Measurements from ENCODE around the gene FAM131C.

The FAM131C gene

DNA sequence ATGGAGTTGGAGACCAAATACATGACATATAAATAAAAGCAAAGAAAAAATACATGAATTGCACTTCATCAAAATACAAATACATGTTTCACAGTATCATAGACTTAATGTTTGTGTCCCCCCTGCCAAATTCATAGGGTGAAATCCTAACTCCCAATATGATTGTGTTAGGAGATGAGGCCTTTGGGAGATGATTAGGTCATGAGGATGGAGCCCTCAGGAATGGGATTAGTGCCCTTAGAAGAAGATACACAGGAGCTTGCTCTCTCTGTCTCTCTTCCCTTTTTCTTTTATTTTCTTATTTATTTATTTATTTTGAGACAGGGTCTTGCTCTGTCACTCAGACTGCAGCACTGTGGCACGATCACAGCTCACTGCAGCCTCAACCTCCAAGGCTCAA is 26.0 kb upstream of the FAM131C start:
- no peak for DNase-seq

DNA sequence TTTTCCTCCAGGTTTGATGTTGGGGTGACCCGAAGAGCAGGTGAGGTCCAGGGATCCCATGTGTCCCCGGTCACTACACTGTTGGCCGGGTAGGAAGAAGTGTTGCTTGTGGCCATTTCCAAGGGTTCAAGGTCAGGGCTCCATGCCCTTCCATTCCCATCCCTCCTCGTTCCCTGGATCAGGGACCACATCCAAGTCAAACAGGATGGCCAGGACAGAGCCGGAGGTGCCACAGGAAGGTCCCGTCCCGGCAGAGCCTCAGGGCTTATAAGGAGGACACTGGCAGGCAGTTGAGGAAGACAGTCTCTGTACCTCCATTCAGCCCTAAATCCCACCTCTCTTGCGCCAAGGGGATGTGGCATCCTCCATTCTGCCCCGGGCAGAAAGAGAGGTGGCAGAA is 22.0 kb upstream of the FAM131C start:
- DNase-seq: no peak

DNA sequence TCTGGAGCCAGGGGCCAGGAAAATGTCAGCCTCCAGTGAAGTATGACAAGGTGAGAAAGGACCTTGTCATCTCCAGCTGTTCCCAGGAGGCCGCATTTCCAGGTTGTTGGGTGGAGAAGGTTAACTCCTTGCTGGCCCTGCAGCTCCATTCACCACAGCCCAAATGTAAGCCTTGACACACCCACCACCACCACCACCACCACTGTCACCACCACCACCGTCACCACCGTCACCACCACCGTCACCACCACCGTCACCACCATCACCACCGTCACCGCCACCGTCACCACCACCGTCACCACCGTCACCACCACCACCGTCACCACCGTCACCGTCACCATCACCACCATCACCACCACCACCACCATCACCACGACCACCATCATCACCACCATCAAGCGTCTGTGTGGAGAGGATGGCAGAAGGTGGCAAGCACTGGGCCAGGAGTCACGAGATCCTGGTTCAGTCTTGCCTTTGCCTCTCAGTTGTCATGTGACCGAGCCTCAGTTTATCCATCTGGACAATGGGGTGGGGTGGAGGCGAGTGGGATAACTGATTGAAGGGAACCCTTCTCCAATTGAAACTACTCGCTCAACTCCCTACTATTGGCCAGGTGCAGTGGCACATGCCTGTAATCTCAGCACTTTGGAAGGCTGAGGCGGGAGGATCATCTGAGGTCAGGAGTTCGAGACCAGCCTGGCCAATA is 21.2 kb upstream of the FAM131C start:
- no peak for DNase-seq

DNA sequence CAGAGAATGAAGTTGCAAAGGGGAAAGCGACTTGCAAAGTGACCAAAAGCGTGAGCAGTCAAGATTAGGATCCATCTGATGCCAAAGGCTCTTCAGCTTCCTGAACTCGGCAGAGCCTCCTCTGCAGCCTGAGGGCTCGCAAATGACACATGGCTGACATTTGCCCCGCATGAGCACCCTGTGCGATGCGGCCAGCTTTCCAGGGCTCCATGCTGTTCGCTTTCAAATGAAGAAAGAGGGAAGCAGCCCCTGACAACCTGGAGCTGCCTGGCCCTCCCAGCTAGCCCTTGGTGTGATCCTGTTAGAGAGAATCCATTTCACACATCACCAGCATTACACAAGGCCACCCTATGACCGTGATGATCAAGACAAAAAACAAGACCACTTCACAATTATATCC is 20.2 kb upstream of the FAM131C start:
- no peak for DNase-seq

DNA sequence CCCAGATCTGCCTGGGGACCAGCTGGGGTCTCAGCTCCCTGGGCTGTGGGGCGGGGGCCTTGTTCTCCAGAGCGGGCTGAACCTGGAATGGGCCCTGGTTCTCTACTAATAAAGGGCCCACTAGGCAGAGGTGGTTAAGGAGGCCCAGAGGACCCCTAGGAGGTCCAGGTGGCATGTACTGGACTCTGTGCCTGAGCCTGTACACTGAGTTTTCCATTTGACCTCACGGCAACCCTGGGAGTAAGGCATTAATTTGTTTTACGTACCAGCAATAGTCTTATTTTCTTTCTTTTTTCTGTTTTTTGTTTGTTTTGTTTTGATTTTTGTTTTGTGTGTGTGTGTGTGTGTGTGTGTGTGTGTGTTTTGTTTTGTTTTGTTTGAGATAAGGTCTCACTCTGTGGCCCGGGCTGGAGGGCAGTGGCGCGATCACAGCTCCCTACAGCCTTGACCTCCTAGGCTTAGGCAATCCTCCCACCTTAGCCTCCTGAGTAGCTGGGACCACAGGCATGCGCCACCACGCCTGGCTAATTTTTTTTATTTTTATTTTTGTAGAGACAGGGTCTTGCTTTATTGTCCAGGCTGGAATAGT is 19.6 kb upstream of the FAM131C start:
- no peak for DNase-seq

DNA sequence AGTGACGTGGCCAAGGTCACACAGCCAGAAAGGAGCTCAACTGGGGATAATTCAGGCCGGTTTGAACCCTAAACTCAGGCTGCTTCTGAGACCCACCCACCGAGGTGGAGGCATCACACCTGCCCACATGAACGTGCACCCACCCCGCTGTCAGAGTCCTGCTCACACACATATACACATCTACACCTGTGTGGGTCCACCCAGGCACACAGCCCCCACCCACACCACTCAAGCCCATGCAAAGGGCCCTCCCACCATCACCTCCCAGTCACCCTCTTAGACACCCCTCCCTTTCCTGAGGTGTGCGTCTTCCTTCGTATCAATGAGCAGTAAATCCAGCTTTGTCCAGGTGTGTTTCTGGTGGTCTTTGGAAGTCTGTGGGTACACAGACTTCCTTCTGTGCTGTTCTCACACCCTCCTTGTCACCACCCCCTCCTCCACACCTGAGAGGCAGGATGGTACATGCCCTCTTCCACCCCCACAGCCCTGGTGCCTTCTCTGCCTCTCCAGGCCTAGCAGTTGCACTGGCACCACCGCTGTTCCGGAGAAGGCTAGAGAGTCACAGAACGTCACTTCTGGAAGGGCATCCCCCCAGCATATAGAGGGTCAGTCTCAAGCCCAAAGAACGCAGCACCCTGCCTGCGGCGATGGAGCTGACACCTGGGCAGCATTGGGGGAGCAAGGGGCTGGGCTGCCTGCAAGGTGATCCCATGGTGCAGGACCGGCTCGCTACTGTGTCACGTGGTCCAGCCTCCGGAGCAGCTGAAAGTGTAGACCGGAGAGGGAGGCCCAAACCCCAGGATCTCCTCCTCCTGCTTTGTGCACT is 18.9 kb upstream of the FAM131C start:
- no peak for DNase-seq

DNA sequence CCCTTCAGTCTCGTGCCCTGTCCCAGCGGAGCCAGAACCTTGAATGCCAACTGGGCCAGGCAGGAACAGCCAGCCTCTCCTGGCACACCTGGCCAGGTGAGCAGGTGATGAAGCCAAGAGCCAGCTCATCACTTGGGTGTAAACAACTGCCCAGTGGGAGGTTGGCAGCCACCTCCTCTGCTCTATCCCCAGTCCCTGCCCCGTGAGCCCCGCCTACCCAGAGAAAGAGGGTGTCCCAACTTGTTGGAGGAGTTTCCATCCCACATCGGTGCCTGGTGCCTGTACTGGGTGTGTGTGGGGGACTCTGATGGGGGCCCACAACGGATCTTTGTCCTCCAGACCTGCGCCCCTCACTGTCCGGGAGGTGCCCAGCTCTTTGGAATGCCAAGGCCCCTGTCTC is 17.8 kb upstream of the FAM131C start:
- DNase-seq: no peak

DNA sequence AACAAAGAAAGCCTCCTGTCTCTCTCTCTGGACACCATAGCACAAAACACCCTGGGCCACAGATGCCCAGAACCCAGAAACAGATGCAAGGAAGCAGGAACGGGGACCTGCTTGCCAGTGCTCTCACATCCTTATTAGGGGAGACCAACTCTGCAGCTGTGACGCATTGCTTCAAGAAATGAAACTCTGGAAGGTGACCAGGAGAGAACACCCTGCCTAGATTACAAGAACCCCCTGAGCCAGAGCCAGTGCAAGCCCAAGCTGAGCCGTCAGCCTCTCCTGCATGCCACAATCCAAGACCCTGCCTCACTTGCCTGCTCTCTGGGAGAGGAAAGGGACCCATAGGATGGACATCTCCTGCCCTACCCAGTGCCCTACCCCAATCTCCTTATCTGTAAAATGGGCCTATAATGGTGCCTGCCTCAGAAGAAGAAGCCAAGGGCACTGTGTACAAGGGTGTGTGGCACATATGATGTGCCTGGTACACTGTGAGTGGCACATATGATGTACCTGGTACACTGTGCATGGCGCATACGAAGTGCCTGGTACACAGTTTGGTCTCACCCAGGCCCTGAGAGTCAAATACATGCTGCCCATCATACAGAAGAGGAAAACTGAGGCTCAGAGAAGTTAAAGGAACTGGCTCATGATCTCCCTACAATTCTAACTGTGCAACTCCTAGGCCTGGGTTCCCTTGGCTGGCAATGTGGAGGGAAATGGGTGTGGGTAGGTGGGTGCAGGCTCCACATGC is 16.8 kb upstream of the FAM131C start:
- no peak for DNase-seq

DNA sequence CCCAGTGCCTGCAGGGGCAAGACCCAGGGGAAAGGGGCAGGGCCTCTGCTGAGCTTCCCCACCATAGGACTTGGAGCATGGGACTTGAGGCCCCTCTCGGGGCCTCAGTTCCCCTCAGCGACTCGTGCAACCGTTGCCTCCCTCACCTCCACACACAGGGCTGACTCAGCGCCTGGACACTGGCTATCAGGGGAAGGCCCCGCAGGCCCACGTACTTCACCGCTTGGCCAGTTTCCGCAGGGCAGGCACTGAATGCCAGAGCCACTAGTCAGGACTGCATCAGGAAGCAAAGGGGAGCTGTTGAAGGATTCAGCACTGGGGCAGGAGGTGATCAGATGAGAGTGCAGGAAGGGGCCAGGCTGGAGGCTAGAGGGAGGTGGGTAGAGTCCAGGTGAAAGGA is 15.5 kb upstream of the FAM131C start:
- no peak for DNase-seq

DNA sequence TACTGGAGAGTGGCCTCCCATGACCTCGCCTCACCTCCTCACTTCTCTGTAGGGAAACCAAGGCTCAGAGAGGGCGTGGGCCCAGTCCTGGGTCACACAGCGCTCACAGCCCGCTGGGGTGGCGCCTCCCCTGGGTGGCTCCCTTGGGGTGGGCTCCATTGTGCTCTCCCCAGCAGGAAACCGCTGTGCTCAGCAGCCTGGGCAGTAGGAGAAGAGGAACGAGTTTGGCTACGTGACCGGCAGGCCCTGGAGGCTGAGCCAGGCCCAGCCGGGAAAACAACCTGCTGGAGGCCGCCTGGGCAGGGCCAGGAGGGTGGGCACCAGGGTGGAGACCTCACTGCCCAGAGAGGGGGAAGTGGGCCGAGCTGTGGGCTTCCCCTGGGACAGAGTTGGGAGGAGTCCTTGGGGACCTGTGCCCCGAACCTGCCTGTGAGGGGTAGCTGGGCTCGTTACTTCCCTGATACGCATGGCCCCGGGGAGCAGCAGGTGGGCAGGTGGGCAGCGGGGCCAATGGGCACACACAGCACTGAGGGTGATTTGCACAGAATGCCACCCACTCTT is 15.0 kb upstream of the FAM131C start:
- no peak for DNase-seq

DNA sequence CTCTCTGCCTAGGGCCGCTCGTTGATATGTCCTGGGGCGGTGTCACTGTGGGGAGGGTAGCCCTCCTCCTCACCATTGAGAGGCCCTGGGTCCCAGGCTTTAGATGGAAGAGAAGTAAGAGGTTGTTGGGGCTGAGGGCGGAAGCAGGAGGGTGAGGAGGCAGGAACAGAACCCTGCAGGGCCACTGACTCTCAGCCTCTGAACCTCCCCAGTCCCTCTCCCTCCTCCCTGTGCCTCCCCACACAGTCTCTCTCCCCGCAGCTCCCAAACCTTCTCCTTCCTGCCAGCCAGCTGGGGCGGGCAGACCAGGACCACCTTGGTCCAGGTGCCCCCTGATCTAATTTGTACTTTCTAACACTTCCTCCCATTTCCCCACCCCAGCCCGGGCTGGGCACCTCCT is 14.3 kb upstream of the FAM131C start:
- no peak for DNase-seq

DNA sequence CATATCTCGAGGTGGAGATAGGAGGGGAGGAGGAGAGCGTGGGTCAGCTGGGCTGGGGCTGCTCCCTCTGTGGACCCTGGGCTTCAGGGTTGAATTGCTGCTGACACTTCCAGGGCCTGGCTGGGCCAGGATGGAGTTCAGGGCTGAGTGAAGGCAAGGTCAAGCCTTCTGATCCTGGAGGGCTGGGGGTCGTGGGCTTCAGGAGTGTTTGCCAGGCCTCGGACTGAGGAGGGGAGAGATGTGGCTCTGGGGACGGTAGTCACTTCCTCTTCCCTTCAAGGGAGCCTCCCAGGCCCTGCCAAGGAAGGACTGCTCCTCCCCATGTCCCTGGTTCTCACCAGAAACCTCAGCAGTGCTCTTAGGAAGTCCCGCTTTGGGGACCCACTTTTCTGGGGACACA is 12.1 kb upstream of the FAM131C start:
- no peak for DNase-seq

DNA sequence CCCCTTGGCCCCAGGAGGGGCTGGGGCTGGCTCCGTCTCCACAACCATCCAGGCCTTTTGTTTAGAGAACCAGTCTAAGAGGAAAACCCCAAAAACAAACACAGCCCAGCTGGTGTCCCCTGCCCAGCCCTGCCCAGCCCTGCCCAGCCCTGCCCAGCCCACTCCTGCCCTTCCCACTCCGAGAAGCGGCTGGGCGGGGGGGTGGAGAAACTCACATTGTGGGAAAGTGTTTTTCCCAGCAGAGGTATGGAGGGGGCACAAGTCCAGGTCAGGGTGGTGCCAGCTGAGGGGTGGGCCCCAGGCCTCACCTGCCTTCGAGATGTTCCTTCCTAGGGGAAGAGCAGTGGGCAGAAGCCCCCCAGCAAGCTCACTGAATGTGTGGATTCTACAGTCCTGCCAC is 10.0 kb upstream of the FAM131C start:
- no peak for DNase-seq

DNA sequence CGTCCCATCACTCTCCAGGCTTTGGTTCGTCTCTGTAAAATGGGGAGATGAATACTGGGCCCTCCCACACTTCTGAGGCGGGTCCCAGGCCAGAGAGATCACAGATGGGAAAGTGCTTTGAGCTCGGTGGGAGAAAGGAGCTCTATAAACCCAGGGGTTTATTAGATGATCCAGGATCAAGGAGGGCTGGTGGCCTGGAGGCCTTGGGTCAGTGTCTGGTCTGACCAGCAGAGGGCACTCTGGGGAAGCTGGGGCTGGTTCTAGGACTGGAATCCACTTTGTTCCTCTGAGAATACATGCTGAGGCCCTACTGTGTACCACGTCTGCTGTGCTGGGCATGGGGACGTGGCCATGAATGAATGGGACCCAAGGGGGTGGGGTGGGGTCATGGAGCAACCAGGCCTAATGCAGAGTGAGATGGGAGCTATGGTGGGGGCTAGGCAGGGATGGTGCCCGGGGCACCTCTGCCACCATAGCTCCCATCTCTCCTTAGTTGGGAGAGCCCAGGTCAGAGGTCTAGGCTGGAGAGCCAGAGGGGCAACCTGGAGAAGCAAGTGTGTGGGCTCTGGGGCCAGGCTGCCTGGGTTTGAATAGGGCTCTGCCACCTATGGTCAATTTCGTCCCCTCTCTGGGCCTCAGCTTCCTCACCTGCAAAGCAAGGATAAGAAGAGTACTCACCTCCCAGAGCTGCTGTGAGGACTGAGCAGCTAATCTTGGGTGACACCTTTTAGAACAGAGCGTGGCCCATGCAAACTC is 9.0 kb upstream of the FAM131C start:
- DNase-seq: no peak

DNA sequence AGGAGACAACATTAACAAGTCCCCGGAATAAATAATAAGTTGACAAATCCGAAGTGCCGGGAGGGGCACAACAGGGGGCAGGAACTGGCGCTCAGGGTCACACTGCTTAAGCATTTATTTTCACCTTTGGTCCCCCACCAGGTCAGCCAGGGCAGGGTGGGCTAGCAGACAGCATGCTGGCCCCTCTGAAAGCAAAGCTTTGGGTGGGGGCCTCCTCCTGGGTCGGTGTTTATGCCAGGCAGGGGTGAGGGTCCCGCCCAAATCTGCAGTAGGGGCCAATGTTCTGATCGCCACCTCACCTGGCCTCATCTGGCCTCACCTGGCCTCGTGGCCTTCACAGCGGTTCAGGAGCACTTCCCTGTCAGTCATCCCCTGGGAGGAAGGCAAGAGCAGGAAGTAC is 8.2 kb upstream of the FAM131C start:
- no peak for DNase-seq

DNA sequence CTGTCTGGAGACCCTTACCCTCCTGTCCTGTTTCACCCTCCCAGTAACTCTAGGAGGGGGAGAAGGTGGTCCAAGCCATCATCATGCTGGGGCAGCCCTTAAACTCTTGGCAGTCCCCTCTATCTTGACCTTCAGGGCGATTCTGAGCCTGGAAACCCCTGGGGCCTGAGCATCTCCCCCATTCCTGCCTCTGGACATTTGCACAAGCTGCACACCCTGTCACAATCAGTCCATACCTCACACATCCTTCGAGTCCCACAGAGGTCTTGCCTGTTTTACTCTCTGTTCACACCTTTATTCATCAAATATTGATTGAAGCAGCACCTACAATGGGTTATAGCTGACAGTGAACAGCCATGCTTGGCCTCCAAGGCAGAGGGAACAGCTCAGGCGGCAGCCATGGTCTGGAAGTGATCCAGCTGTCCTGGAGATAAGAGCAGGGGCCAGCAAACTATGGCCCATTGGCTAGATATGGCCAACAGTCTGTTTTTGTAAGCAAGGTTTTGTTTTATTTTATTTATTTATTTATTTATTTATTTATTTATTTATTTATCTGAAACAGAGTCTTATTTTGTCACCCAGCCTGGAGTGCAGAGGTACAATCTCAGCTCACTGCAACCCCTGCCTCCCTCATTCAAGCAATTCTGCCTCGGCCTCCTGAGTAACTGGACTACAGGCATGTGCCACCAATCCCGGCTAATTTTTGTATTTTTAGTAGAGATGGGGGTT is 7.1 kb upstream of the FAM131C start:
- no peak for DNase-seq

DNA sequence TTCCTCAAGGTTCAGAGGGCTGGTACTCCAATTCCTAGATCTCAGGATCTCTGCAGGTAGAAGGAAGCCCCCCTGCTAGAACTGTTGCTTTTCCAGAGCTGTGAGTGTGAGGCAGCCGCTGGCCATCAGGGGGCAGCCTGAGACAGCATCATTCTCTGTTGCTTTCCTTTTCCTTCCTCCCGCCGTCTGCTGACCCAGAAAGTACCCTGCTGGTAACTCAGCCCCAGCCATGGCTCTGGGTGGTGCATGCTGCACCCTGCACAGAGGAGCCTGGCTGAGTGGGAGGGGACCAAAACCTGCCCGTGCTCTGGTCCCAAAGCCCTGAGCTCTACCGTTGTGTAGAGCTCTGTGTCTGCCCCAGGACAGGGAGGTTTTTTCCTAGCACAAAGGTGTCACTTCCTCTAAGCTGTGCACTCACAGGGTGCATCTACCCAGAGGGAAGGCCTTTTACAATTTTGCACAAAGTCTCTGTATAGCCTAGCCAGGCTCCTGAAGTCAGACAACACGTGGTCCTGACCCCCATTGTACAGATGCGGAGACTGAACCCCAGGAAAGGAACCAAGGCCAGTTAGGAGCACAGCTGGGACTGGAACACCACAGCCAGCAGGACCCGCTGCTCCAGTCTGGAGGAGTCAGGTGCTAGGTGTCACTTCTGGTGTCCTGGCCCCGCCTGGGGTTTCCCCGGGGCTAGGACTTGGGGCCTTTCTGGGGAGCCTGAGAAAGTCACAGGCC is 5.6 kb upstream of the FAM131C start:
- DNase-seq: no peak

DNA sequence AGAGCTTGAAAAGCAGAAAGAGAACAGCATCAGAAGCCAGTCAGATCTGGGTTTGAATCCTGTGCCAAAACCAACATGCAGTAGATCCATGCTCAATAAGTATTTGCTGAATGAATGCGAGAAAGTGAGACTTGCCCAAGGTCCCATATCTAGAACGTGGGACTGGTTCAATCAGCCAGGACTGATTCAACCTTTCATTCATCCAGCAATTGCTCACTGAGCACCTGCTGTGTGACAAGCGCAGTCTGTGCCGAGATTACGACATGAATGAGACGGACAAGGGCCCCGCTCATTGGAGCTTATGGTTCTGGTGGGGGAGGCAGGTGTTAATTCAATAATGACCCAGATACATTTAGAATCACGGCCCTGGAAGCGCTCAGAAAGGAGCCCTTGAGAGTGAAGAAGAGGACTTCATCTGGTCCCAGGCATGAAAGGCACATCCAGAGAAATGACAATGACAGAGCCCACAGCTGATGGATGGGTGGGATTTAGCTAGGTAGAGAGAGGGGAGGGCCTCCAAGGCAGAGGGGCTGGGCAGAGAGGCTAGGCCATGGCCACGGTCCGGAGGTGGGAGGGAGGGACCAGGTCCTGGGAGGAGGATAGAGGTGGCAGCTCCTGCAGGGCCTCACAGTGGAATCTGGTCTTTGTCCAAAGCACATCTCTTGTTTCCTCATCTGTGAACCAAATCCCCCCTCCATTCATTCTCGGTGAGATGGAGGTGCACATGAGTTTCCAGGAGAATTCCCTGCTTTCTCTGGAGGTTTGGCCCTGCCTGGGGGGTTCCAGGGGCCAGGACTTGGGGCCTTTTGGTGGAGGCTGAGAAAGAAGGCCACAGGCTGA is 4.2 kb upstream of the FAM131C start:
- no peak for DNase-seq

DNA sequence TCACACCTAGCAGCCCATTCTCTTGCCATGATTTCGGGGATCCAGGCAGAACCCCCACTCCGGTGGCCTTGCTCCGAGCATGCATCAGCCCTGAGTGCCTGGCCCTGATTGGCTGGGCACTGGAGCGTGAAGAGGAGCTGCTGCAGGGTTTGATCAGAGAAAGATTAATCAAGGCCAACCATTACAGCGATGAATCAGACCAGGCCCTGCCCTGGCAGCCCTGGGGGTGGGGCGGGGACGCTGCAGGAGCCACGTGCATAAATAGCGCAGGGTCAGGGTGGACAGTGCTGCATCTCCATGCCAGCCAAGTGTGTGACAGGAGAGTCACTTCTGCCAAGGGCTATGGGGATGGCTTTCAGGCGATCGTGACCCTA is 3.4 kb upstream of the FAM131C start:
- DNase-seq: no peak

Measured in SIG-M5 (cell line).